ENCODE results near the gene C1orf35. TPM values are rescaled to one million over a fixed set of nuclear protein-coding genes. Genes with fewer than 3 reads are reported as not detected.

C1orf35 gene
- total and polyA plus RNA-seq, 2 experiments from 2014 or later, result 12.3 to 24.6 TPM

- WGBS (ENCODE audit: low lambda C conversion rate, missing lambda C conversion rate), result 63% methylated on average over 2 of the region's 2 CpGs
- no peak overlapping the region for H3K27ac ChIP-seq
- no peaks in the 10 kb centered on the region for H3K36me3 ChIP-seq (replicated peaks; ENCODE audit: insufficient read depth, low read depth)
- H3K4me3 ChIP-seq, result no peak overlapping the region
- peaks cover 100% of the 10 kb centered on the region for H3K79me2 ChIP-seq
- H3K4me1 ChIP-seq (ENCODE audit: insufficient read depth), result peaks cover 53% of the 10 kb centered on the region
- DNase-seq (ENCODE audit: low spot score), result no peak
- H3K27me3 ChIP-seq, result no peaks in the 10 kb centered on the region
- H4K20me1 ChIP-seq (ENCODE audit: insufficient read depth, poor library complexity, severe bottlenecking), result peaks cover 100% of the 10 kb centered on the region
- TF ChIP-seq EZH2phosphoT487 (IDR thresholded peaks at IDR 0.05; ENCODE audit: low read depth, severe bottlenecking, unreplicated experiment), result no peak
- TF ChIP-seq CTCF (IDR thresholded peaks at IDR 0.05; ENCODE audit: poor library complexity), result no peak
- no peak for TF ChIP-seq EZH2 (IDR thresholded peaks at IDR 0.05; ENCODE audit: borderline replicate concordance)
- H3K9me3 ChIP-seq (ENCODE audit: low read depth), result peaks cover 8% of the 10 kb centered on the region
- no peak overlapping the region for H2AFZ ChIP-seq
- H3K9me2 ChIP-seq (replicated peaks; ENCODE audit: insufficient read depth), result no peaks in the 10 kb centered on the region
- peak overlapping the region; percentile 54 for H3K4me2 ChIP-seq
Observed at GRCh38 chr1:228090613-228091081, 12.5 kb downstream of the C1orf35 start.

- H3K4me1 ChIP-seq (ENCODE audit: insufficient read depth), result peaks cover 62% of the 10 kb centered on the region
- H3K9me2 ChIP-seq (replicated peaks; ENCODE audit: insufficient read depth), result no peaks in the 10 kb centered on the region
- H3K36me3 ChIP-seq (replicated peaks; ENCODE audit: insufficient read depth, low read depth), result no peaks in the 10 kb centered on the region
- no peak overlapping the region for H3K4me3 ChIP-seq
- TF ChIP-seq EZH2phosphoT487 (IDR thresholded peaks at IDR 0.05; ENCODE audit: low read depth, severe bottlenecking, unreplicated experiment) (no peak), EZH2 (IDR thresholded peaks at IDR 0.05; ENCODE audit: borderline replicate concordance) (no peak), CTCF (IDR thresholded peaks at IDR 0.05; ENCODE audit: poor library complexity) (no peak)
- peak overlapping the region; percentile 45 for H3K4me2 ChIP-seq
- WGBS (ENCODE audit: low lambda C conversion rate, missing lambda C conversion rate), result 93% methylated on average over 12 of the region's 12 CpGs
- no peak overlapping the region for H2AFZ ChIP-seq
- no peaks in the 10 kb centered on the region for H3K27me3 ChIP-seq
- H3K27ac ChIP-seq, result peak overlapping the region; percentile 7
- DNase-seq (ENCODE audit: low spot score), result no peak
- peaks cover 100% of the 10 kb centered on the region for H4K20me1 ChIP-seq (ENCODE audit: insufficient read depth, poor library complexity, severe bottlenecking)
- peaks cover 4% of the 10 kb centered on the region for H3K9me3 ChIP-seq (ENCODE audit: low read depth)
- peaks cover 100% of the 10 kb centered on the region for H3K79me2 ChIP-seq
Observed at GRCh38 chr1:228089519-228090380, 13.4 kb downstream of the C1orf35 start.

- 86% methylated on average over 21 of the region's 21 CpGs for WGBS (ENCODE audit: low lambda C conversion rate, missing lambda C conversion rate)
- no peaks in the 10 kb centered on the region for H3K27me3 ChIP-seq
- H3K4me2 ChIP-seq, result peak overlapping the region; percentile 45
- H4K20me1 ChIP-seq (ENCODE audit: insufficient read depth, poor library complexity, severe bottlenecking), result peaks cover 100% of the 10 kb centered on the region
- peak overlapping the region; percentile 44 for H3K27ac ChIP-seq
- DNase-seq (ENCODE audit: low spot score), result no peak
- peaks cover 100% of the 10 kb centered on the region for H3K79me2 ChIP-seq
- H3K9me2 ChIP-seq (replicated peaks; ENCODE audit: insufficient read depth), result no peaks in the 10 kb centered on the region
- H3K36me3 ChIP-seq (replicated peaks; ENCODE audit: insufficient read depth, low read depth), result no peaks in the 10 kb centered on the region
- H2AFZ ChIP-seq, result no peak overlapping the region
- no peak for TF ChIP-seq CTCF (IDR thresholded peaks at IDR 0.05; ENCODE audit: poor library complexity)
- TF ChIP-seq EZH2phosphoT487 (IDR thresholded peaks at IDR 0.05; ENCODE audit: low read depth, severe bottlenecking, unreplicated experiment), result no peak
- no peak for TF ChIP-seq EZH2 (IDR thresholded peaks at IDR 0.05; ENCODE audit: borderline replicate concordance)
- H3K4me1 ChIP-seq (ENCODE audit: insufficient read depth), result peaks cover 66% of the 10 kb centered on the region
- H3K4me3 ChIP-seq, result no peak overlapping the region
- no peaks in the 10 kb centered on the region for H3K9me3 ChIP-seq (ENCODE audit: low read depth)
Observed at GRCh38 chr1:228088586-228089498, 14.3 kb downstream of the C1orf35 start.

Data from hepatocyte (in vitro differentiated cells).